HepG2 (cell line): Measurements from ENCODE around the gene PSMA7. TPM values are rescaled to one million over a fixed set of nuclear protein-coding genes. Genes with fewer than 3 reads are reported as not detected.
A peak's percentile ranks its signal among the peaks of the same experiment; 100 is the strongest.

Experiments used
- ARID2 ChIP-seq: sonication (generic); formaldehyde crosslinking; IDR thresholded peaks from 2 replicates; pipeline ENCODE4 v1.8.1; 2022; ENCODE audit warnings: mild to moderate bottlenecking, missing genetic modification reagents, borderline replicate concordance
- ERF ChIP-seq: IDR thresholded peaks from 2 replicates; pipeline ENCODE4 v1.6.1; 2018; ENCODE audit warnings: missing biosample characterization, missing genetic modification reagents
- HDAC1 ChIP-seq: sonication (generic); formaldehyde crosslinking; IDR thresholded peaks from 2 replicates; pipeline ENCODE4 v1.5.1; 2020; ENCODE audit warnings: mild to moderate bottlenecking, missing genetic modification reagents
- SRY ChIP-seq: sonication (generic); formaldehyde crosslinking; IDR thresholded peaks from 2 replicates; pipeline ENCODE4 v1.8.0; 2022; ENCODE audit warnings: mild to moderate bottlenecking, missing genetic modification reagents
- ZNF773 ChIP-seq: sonication (generic); formaldehyde crosslinking; IDR thresholded peaks from 2 replicates; pipeline ENCODE4 v1.4.0; 2020; ENCODE audit warnings: missing genetic modification reagents, borderline replicate concordance
- ZNF777 ChIP-seq: sonication (generic); formaldehyde crosslinking; IDR thresholded peaks from 2 replicates; pipeline ENCODE4 v1.4.0; 2020; ENCODE audit warnings: missing genetic modification reagents
- polyA plus RNA-seq, 8 experiments: library from polyadenylated mRNA; depleted of rRNA in 3 of 8; stranded (reverse) in 7 of 8; unstranded in 1 of 8; fragments of >200 nt; fragmentation: Illumina TruSeq in 4 of 8; extraction: Trizol in 4 of 8; gene quantifications; 2 replicates each; pipeline versions ENCODE4 v1.2.1 to v1.2.3, GENCODE V29; 2011 to 2016; ENCODE audit warnings: low read depth in 4 of 8, missing spikeins in 1 of 8, mixed read lengths in 1 of 8; ENCODE audit not compliant: insufficient read depth in 1 of 8
- total RNA-seq, 5 experiments: library from RNA; depleted of rRNA; stranded (reverse); fragments of >200 nt; fragmentation: Illumina TruSeq; extraction: Trizol; gene quantifications; 2 replicates each; pipeline ENCODE4 v1.2.3, GENCODE V29; 2016; ENCODE audit warnings: low read depth in 1 of 5
- TF ChIP-seq, protein P1 (sequence below): sonication (generic); formaldehyde crosslinking; IDR thresholded peaks from 2 replicates; pipeline ENCODE4 v1.5.1; 2020; ENCODE audit warnings: missing genetic modification reagents, mild to moderate bottlenecking, borderline replicate concordance
- TF ChIP-seq, protein P2 (sequence below): IDR thresholded peaks from 2 replicates; pipeline ENCODE4 v1.6.1; 2012; ENCODE audit warnings: low read length, improper control_type of control experiment
- TF ChIP-seq, protein P3 (sequence below): sonication (generic); formaldehyde crosslinking; IDR thresholded peaks from 2 replicates; pipeline ENCODE4 v1.5.1; 2020; ENCODE audit warnings: missing genetic modification reagents, mild to moderate bottlenecking, borderline replicate concordance
- TF ChIP-seq, protein P4 (sequence below): sonication (generic); formaldehyde crosslinking; IDR thresholded peaks from 2 replicates; pipeline ENCODE4 v1.4.0; 2020; ENCODE audit warnings: mild to moderate bottlenecking, missing genetic modification reagents
- TF ChIP-seq, protein P5 (sequence below): sonication (generic); formaldehyde crosslinking; IDR thresholded peaks from 2 replicates; pipeline ENCODE4 v1.8.0; 2023; ENCODE audit warnings: mild to moderate bottlenecking, missing genetic modification reagents

PSMA7 gene
- total and polyA plus RNA-seq, 2 of the 13 experiments (the other 11 are each of a cell fraction or from before 2014, with no cell fraction given): 531 to 631 TPM

DNA sequence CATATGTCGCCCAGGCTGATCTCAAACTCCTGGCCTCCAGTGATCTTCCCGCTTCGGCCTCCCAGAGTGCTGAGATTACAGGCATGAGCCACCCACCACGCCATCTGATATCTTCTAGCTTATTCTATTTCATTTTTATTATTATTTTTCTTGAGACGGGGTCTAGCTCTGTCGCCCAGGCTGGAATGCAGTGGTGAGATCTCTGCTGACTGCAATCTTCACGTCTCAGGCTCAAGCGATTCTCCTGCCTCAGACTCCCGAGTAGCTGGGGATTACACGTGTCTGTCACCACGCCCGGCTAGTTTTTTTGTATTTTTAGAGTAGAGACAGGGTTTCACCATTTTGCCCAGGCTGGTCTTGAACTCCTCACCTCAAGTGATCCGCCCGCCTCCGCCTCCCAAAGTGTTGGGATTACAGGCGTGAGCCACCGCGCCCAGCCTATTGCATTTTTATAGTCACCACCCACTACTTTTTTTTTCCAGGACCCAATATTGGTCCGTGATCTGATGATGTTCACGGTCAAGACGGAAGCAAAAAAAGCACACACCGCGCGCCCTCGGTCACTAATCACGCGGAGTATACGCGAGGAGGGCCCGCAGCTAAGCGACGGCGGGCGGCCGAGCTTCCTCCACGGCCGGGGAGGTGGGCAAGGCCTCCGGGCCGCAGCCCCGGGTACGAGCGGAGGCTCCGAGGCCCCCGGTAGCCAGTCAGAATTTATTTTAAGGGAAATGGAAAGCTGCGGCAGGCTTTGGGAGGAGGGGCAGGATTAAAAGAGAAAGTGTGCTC, 22.0 kb downstream of the PSMA7 start (continued):
- TF ChIP-seq, protein P1, sequence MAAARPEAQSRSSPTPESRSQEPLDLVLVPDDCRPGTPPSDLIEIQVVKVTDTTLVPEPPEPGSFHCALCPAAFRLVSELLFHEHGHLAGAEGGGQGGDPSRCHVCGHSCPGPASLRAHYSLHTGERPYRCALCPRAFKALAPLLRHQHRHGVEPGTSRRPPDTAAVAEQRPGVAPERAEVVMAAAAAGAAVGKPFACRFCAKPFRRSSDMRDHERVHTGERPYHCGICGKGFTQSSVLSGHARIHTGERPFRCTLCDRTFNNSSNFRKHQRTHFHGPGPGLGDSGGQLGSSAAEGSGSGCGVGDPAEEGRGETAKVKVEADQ (CRISPR knock-in tag): peak; percentile 11; the same call in 1 of the 2 replicates
- peak; percentile 53; the same call in 1 of the 2 replicates for TF ChIP-seq SRY (CRISPR knock-in tag)
- peak; percentile 67; the same call in 1 of the 2 replicates for TF ChIP-seq ARID2 (CRISPR knock-in tag)
- no peak for TF ChIP-seq ZNF777 (CRISPR knock-in tag)
- TF ChIP-seq, protein P2, sequence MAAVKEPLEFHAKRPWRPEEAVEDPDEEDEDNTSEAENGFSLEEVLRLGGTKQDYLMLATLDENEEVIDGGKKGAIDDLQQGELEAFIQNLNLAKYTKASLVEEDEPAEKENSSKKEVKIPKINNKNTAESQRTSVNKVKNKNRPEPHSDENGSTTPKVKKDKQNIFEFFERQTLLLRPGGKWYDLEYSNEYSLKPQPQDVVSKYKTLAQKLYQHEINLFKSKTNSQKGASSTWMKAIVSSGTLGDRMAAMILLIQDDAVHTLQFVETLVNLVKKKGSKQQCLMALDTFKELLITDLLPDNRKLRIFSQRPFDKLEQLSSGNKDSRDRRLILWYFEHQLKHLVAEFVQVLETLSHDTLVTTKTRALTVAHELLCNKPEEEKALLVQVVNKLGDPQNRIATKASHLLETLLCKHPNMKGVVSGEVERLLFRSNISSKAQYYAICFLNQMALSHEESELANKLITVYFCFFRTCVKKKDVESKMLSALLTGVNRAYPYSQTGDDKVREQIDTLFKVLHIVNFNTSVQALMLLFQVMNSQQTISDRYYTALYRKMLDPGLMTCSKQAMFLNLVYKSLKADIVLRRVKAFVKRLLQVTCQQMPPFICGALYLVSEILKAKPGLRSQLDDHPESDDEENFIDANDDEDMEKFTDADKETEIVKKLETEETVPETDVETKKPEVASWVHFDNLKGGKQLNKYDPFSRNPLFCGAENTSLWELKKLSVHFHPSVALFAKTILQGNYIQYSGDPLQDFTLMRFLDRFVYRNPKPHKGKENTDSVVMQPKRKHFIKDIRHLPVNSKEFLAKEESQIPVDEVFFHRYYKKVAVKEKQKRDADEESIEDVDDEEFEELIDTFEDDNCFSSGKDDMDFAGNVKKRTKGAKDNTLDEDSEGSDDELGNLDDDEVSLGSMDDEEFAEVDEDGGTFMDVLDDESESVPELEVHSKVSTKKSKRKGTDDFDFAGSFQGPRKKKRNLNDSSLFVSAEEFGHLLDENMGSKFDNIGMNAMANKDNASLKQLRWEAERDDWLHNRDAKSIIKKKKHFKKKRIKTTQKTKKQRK: no peak
- TF ChIP-seq, protein P3, sequence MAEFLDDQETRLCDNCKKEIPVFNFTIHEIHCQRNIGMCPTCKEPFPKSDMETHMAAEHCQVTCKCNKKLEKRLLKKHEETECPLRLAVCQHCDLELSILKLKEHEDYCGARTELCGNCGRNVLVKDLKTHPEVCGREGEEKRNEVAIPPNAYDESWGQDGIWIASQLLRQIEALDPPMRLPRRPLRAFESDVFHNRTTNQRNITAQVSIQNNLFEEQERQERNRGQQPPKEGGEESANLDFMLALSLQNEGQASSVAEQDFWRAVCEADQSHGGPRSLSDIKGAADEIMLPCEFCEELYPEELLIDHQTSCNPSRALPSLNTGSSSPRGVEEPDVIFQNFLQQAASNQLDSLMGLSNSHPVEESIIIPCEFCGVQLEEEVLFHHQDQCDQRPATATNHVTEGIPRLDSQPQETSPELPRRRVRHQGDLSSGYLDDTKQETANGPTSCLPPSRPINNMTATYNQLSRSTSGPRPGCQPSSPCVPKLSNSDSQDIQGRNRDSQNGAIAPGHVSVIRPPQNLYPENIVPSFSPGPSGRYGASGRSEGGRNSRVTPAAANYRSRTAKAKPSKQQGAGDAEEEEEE (CRISPR knock-in tag): no peak
- TF ChIP-seq, protein P4, sequence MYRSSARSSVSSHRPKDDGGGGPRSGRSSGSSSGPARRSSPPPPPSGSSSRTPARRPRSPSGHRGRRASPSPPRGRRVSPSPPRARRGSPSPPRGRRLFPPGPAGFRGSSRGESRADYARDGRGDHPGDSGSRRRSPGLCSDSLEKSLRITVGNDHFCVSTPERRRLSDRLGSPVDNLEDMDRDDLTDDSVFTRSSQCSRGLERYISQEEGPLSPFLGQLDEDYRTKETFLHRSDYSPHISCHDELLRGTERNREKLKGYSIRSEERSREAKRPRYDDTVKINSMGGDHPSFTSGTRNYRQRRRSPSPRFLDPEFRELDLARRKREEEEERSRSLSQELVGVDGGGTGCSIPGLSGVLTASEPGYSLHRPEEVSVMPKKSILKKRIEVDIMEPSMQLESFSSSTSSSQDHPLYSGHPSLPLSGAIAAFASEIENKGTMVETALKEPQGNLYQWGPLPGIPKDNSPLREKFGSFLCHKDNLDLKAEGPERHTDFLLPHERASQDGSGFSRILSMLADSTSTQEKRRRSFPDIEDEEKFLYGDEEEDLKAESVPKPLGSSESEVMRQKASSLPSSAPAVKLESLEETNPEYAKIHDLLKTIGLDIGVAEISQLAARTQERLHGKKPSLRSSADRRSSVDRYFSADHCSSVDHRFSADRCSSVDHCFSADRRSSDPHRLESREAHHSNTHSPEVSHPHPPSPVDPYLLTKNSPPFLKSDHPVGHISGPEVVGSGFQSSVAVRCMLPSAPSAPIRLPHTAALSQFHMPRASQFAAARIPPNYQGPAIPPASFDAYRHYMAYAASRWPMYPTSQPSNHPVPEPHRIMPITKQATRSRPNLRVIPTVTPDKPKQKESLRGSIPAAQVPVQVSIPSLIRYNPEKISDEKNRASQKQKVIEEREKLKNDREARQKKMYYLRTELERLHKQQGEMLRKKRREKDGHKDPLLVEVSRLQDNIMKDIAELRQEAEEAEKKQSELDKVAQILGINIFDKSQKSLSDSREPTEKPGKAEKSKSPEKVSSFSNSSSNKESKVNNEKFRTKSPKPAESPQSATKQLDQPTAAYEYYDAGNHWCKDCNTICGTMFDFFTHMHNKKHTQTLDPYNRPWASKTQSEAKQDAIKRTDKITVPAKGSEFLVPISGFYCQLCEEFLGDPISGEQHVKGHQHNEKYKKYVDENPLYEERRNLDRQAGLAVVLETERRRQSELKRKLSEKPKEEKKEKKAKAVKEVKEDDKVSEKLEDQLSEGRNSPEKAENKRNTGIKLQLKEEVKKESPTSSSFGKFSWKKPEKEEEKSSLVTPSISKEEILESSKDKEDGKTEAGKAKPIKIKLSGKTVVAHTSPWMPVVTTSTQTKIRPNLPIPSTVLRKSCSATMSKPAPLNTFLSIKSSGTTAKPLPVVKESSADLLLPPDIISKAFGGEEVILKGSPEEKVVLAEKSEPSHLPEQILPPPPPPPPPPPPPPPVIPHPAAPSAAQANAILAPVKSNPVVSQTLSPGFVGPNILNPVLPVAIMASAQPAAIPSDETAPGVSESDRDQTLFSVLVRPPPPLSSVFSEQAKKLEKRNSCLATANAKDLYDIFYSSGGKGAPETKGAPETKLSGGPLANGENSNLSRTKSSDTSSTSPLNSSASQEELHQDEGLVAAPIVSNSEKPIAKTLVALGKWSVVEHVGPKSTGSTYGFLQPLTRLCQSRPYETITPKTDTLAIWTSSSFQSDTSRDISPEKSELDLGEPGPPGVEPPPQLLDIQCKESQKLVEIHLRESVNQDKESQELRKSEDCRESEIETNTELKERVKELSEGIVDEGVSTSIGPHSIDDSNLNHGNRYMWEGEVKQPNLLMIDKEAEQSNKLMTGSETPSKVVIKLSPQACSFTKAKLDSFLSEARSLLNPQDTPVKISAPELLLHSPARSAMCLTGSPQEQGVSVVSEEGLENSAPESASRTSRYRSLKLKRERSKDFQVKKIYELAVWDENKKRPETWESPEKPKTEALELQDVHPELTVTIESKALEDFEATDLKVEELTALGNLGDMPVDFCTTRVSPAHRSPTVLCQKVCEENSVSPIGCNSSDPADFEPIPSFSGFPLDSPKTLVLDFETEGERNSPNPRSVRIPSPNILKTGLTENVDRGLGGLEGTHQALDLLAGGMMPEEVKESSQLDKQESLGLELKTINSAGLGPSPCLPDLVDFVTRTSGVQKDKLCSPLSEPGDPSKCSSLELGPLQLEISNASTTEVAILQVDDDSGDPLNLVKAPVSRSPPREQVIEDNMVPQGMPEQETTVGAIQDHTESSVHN (CRISPR knock-in tag): peak; percentile 35; the same call in 1 of the 2 replicates
- TF ChIP-seq ZNF773 (CRISPR knock-in tag): 0 out of 2 replicates have a peak, but pooled peaks have one; percentile 7
- TF ChIP-seq HDAC1: peak; percentile 77; the same call in 1 of the 2 replicates
- TF ChIP-seq ERF (CRISPR knock-in tag): no peak
- TF ChIP-seq, protein P5, sequence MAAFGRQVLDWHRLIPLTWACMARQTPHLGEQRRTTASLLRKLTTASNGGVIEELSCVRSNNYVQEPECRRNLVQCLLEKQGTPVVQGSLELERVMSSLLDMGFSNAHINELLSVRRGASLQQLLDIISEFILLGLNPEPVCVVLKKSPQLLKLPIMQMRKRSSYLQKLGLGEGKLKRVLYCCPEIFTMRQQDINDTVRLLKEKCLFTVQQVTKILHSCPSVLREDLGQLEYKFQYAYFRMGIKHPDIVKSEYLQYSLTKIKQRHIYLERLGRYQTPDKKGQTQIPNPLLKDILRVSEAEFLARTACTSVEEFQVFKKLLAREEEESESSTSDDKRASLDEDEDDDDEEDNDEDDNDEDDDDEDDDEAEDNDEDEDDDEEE (CRISPR knock-in tag): 0 out of 2 replicates have a peak, but pooled peaks have one; percentile 27
